ENCODE data around the gene TMEM270. TPM values are rescaled to one million over a fixed set of nuclear protein-coding genes. Genes with fewer than 3 reads are reported as not detected.
A peak's percentile ranks its signal among the peaks of the same experiment; 100 is the strongest.

Gene TMEM270
- total and polyA plus RNA-seq, 2 of the 8 experiments (the other 6 are each of a cell fraction or from before 2014, with no cell fraction given), result 0.26 TPM; not detected in 1

DNA sequence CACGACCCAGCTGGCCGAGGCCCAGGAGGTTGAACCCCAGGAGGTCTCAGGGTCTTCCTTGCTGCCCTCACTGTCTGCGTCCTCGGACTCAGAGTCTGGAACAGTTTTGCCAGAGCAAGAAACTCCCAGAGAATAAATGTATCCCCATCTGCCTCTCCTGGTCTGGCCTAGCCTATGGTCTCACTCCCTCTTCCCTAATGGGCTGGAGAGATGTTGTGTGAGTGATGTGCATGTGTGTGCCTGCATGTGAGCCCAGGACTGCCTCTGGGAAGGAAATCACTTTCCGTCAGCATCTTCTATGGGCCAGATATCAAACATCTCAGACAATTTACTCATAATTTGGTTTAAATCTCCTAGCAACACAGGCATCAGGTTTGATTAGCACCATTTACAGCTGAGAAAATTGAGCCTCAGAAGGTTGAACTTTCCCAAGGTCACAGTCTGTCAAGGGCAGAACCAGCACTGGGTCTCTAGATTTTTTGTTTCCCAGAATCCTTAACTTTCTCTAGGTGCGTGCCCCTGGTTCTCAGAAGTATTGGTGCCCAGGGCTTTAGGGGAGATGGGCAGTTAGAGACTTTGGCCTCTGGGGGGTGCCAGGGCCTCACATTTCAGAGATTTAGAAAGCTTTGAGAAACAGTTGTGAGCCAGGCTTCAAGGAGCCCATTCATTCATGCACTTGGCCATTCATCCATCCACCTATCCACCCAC, 4.9 kb downstream of the TMEM270 start:
- Histone ChIP-seq H3K14ac (ENCODE audit: insufficient read length) (no peak overlapping the region), H4K91ac (replicated peaks; ENCODE audit: insufficient read length, low read length) (no peak overlapping the region), H2BK20ac (ENCODE audit: low read length) (no peak overlapping the region), H3K27ac (ENCODE audit: low read depth, low read length) (no peak overlapping the region), H2BK15ac (ENCODE audit: low read length) (no peak overlapping the region), H4K5ac (ENCODE audit: insufficient read length, low read depth, low read length) (no peak overlapping the region), H3K9ac (replicated peaks in 1 of 4; ENCODE audit: extremely low read depth in 1 of 4, low read depth in 3 of 4, low read length in 3 of 4) (no peak overlapping the region), H3K4me1 (replicated peaks in 1 of 4; ENCODE audit: control insufficient read depth in 3 of 4, insufficient read depth in 4 of 4, low read length in 3 of 4) (peaks cover 3 to 15% (median 12%) of the 10 kb centered on the region in 4 experiments), H3K4ac (replicated peaks; ENCODE audit: insufficient read length, low read depth, low read length) (no peak overlapping the region), H3K18ac (ENCODE audit: extremely low read depth, low read length) (no peak overlapping the region), H4K20me1 (replicated peaks in 1 of 2; ENCODE audit: control insufficient read depth in 1 of 2, insufficient read depth in 2 of 2, low read length in 2 of 2) (peaks cover 0 to 1% of the 10 kb centered on the region in 2 experiments), H2BK120ac (replicated peaks; ENCODE audit: low read depth, low read length) (no peak overlapping the region), H3K56ac (replicated peaks; ENCODE audit: insufficient read length, low read depth, low read length) (peak overlapping the region; percentile 24), H2BK12ac (ENCODE audit: low read depth, low read length) (0 out of 2 replicates have a peak overlapping the region, but pooled peaks have one; percentile 39), H3K4me3 (ENCODE audit: extremely low read depth in 1 of 4, insufficient read depth in 2 of 4, low read depth in 3 of 4, low read length in 4 of 4) (no peak overlapping the region), H3K36me3 (ENCODE audit: control insufficient read depth in 2 of 4, insufficient read depth in 4 of 4, low read length in 3 of 4) (no peaks in the 10 kb centered on the region), H3K79me1 (ENCODE audit: low read depth, low read length) (no peaks in the 10 kb centered on the region), H4K8ac (ENCODE audit: extremely low read depth, insufficient read depth, low read length) (0 out of 2 replicates have a peak overlapping the region, but pooled peaks have one; percentile 36), H3K79me2 (ENCODE audit: control insufficient read depth in 1 of 2, insufficient read depth in 2 of 2, low read length in 2 of 2) (no peaks in the 10 kb centered on the region), H3K23me2 (ENCODE audit: low read depth, low read length) (peaks cover 12% of the 10 kb centered on the region; the same call in 1 of the 2 replicates), H3K4me2 (ENCODE audit: insufficient read depth in 1 of 2, low read depth in 2 of 2, low read length in 2 of 2) (no peak overlapping the region), H3K9me3 (ENCODE audit: insufficient read depth in 2 of 2, low read depth in 1 of 2, low read length in 1 of 2) (no peaks in the 10 kb centered on the region), H2AK5ac (ENCODE audit: low read depth, low read length) (no peak overlapping the region), H3K27me3 (replicated peaks in 1 of 4; ENCODE audit: control insufficient read depth in 3 of 4, extremely low read depth in 1 of 4, insufficient read depth in 3 of 4, low read length in 3 of 4) (no peaks in the 10 kb centered on the region), H2BK5ac (ENCODE audit: low read depth, low read length) (no peak overlapping the region), H3K23ac (ENCODE audit: insufficient read length) (no peak overlapping the region), H2AFZ (ENCODE audit: low read length) (no peak overlapping the region)
- 89% methylated on average over 6 of the region's 6 CpGs; no CpG with 5 or more reads in 1 of the 2 experiments for WGBS, 2 experiments (ENCODE audit: extremely low coverage in 1 of 2, insufficient coverage in 1 of 2, insufficient read length in 1 of 2, insufficient replicate concordance in 2 of 2, low coverage in 1 of 2, low lambda C conversion rate in 2 of 2, missing lambda C conversion rate in 1 of 2)
- ChIA-PET CTCF (ENCODE audit: partially characterized antibody) (interaction anchor here (0.6 to 4.9 kb wide), 20 partner anchors 8 to 341 kb away, joined by 3 to 43 read pairs (median 4); partner anchors contain the start of gene ELN), POLR2A (ENCODE audit: partially characterized antibody) (interaction anchor here (1.3 kb wide), 1 partner anchor 125 kb away, joined by 3 read pairs; no protein-coding TSS in a partner anchor)
- TF ChIP-seq, protein P1, sequence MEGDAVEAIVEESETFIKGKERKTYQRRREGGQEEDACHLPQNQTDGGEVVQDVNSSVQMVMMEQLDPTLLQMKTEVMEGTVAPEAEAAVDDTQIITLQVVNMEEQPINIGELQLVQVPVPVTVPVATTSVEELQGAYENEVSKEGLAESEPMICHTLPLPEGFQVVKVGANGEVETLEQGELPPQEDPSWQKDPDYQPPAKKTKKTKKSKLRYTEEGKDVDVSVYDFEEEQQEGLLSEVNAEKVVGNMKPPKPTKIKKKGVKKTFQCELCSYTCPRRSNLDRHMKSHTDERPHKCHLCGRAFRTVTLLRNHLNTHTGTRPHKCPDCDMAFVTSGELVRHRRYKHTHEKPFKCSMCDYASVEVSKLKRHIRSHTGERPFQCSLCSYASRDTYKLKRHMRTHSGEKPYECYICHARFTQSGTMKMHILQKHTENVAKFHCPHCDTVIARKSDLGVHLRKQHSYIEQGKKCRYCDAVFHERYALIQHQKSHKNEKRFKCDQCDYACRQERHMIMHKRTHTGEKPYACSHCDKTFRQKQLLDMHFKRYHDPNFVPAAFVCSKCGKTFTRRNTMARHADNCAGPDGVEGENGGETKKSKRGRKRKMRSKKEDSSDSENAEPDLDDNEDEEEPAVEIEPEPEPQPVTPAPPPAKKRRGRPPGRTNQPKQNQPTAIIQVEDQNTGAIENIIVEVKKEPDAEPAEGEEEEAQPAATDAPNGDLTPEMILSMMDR (IDR thresholded peaks at IDR 0.05; ENCODE audit: control extremely low read depth in 1 of 3, insufficient read depth in 1 of 3, low read depth in 1 of 3, low read length in 3 of 3), result peak; percentile 58 to 82 (median 68)
- TF ChIP-seq RAD21 (IDR thresholded peaks at IDR 0.05 in 1 of 2, conservative IDR thresholded peaks at IDR 0.05 in 1 of 2; ENCODE audit: low read depth in 2 of 2, low read length in 2 of 2) (peak; percentile 94 to 95), CHD1 (IDR thresholded peaks at IDR 0.05; ENCODE audit: low read depth, low read length) (no peak)
- DNase-seq (ENCODE audit: low read depth in 1 of 2, low spot score in 2 of 2) (peak in 1 of 2 experiments; percentile 58), FAIRE-seq (peak; percentile 39)
